HepG2 (cell line): ENCODE measurements around the gene HBE1. TPM values are rescaled to one million over a fixed set of nuclear protein-coding genes. Genes with fewer than 3 reads are reported as not detected.

Source experiments
- ATAC-seq: fragments of 200-7000 bp; cut with Tn5 transposase; 3 replicates; pipeline ENCODE4 v1.9.1; 2020; ENCODE audit warnings: mild to moderate bottlenecking, moderate library complexity
- BruUV-seq: library from RNA; stranded (reverse); fragments of 400-500 nt; replicated peaks from 2 replicates; lab custom pipeline; 2021; lab: Mats Ljungman, UMichigan
- CTCF ChIA-PET: fragments of 300-600 bp; formaldehyde crosslinking; extraction: SDS; loops from one replicate; lab custom pipeline; 2021; ENCODE audit warnings: low total read pairs, inconsistent platforms, low intra/inter-chr PET ratio; lab: Yijun Ruan, JAX
- POLR2A ChIA-PET: fragments of 350-600 bp; sonication (Branson Sonifier 250); formaldehyde crosslinking; loops from one replicate; lab custom pipeline; 2020; ENCODE audit warnings: antibody characterized with exemption, inconsistent platforms; lab: Yijun Ruan, JAX
- DNase-seq: peaks from one replicate; pipeline ENCODE4 v3.0.0-alpha.2; 2015; ENCODE audit warnings: low spot score
- FAIRE-seq: peaks from 3 replicates; lab custom pipeline; 2011; peaks lifted over from hg19 to GRCh38; lab: Jason Lieb, UNC
- H2AFZ ChIP-seq: one replicate; pipeline ENCODE4 v1.6.1; 2011; ENCODE audit warnings: low read length, inconsistent platforms
- H3K27ac ChIP-seq: fragments of 300-600 bp; 3 replicates; pipeline ENCODE4 v1.8.0; 2011; ENCODE audit warnings: mixed run types, mild to moderate bottlenecking, mixed read lengths, low read length, inconsistent platforms; ENCODE audit not compliant: insufficient read depth; ENCODE audit errors: extremely low read length
- H3K27me3 ChIP-seq, 2 experiments: fragments of 200-600 bp in 1 of 2; 2 replicates in 1 of 2; 3 replicates in 1 of 2; pipeline versions ENCODE4 v1.6.0 to v1.8.0; 2011; ENCODE audit warnings: low read length in 2 of 2, mild to moderate bottlenecking in 2 of 2, moderate library complexity in 2 of 2, inconsistent platforms in 1 of 2; ENCODE audit not compliant: insufficient read depth in 2 of 2, control insufficient read depth in 1 of 2
- H3K36me3 ChIP-seq, 2 experiments: fragments of 200-600 bp in 1 of 2; replicated peaks in 1 of 2; 2 replicates in 1 of 2; 3 replicates in 1 of 2; pipeline versions ENCODE4 v1.5.1 to v1.8.0; 2011; ENCODE audit warnings: low read length in 2 of 2, inconsistent platforms in 1 of 2; ENCODE audit not compliant: insufficient read depth in 2 of 2, control insufficient read depth in 1 of 2
- H3K4me1 ChIP-seq: 2 replicates; pipeline ENCODE4 v1.5.1; 2012; ENCODE audit warnings: low read length, inconsistent platforms; ENCODE audit not compliant: insufficient read depth
- H3K4me2 ChIP-seq: 2 replicates; pipeline ENCODE4 v1.6.0; 2011; ENCODE audit warnings: low read depth, low read length, inconsistent platforms
- H3K4me3 ChIP-seq, 3 experiments: fragments of 200-600 bp in 1 of 3; sonication (generic), shearing (Covaris generic) in 1 of 3; replicated peaks in 1 of 3; 2 replicates each; pipeline ENCODE4 v1.5.1; 2011 to 2016; ENCODE audit warnings: low read length in 3 of 3, inconsistent platforms in 2 of 3, low read depth in 2 of 3, mild to moderate bottlenecking in 2 of 3, control low read depth in 1 of 3, mixed read lengths in 1 of 3; ENCODE audit not compliant: insufficient read depth in 1 of 3
- H3K79me2 ChIP-seq: one replicate; pipeline ENCODE4 v1.6.1; 2011; ENCODE audit warnings: low read length, inconsistent platforms; ENCODE audit not compliant: insufficient read depth
- H3K9ac ChIP-seq: 2 replicates; pipeline ENCODE4 v1.6.0; 2011; ENCODE audit warnings: mild to moderate bottlenecking, low read depth, low read length, inconsistent platforms; ENCODE audit not compliant: insufficient read depth
- H3K9me3 ChIP-seq: 2 replicates; pipeline ENCODE4 v1.5.1; 2012; ENCODE audit warnings: mild to moderate bottlenecking, low read length
- H4K20me1 ChIP-seq: 2 replicates; pipeline ENCODE4 v1.6.0; 2011; ENCODE audit warnings: inconsistent platforms, mild to moderate bottlenecking, low read length, moderate library complexity; ENCODE audit not compliant: insufficient read depth
- EEA1 ChIP-seq: sonication (generic); formaldehyde crosslinking; IDR thresholded peaks from 2 replicates; pipeline ENCODE4 v1.5.1; 2020; ENCODE audit warnings: mild to moderate bottlenecking, missing genetic modification reagents, borderline replicate concordance
- FOXK2 ChIP-seq: fragments of 450-650 bp; IDR thresholded peaks from 2 replicates; pipeline ENCODE4 v1.6.1; 2016
- MAFF ChIP-seq: IDR thresholded peaks from 2 replicates; pipeline ENCODE4 v1.6.1; 2011; ENCODE audit warnings: low read depth, low read length, improper control_type of control experiment
- ZBTB3 ChIP-seq: sonication (generic); formaldehyde crosslinking; IDR thresholded peaks from 2 replicates; pipeline ENCODE4 v1.4.0; 2020; ENCODE audit warnings: low read depth, mild to moderate bottlenecking, moderate library complexity, missing genetic modification reagents, borderline replicate concordance
- WGBS: methylation state at CpG from one replicate; pipeline ENCODE4 v1.1.6; 2017; ENCODE audit warnings: low lambda C conversion rate; 5-methylcytosine and 5-hydroxymethylcytosine counted together
- in situ Hi-C: cut with HindIII; loops from 2 replicates; pipeline ENCODE4 v1.10.0; 2017; ENCODE audit warnings: low pct_unique_long_range_greater_than_20kb; ENCODE audit not compliant: extremely low pct_ligation_motif_present
- intact Hi-C: fragments of 100-400 bp; cut with micrococcal nuclease; formaldehyde crosslinking; loops from one replicate; pipeline ENCODE4 v1.10.0; 2022; ENCODE audit not compliant: unreplicated experiment
- polyA plus RNA-seq, 8 experiments: library from polyadenylated mRNA; depleted of rRNA in 3 of 8; stranded (reverse) in 7 of 8; unstranded in 1 of 8; fragments of >200 nt; fragmentation: Illumina TruSeq in 4 of 8; extraction: Trizol in 4 of 8; gene quantifications; 2 replicates each; pipeline versions ENCODE4 v1.2.1 to v1.2.3, GENCODE V29; 2011 to 2016; ENCODE audit warnings: low read depth in 4 of 8, missing spikeins in 1 of 8, mixed read lengths in 1 of 8; ENCODE audit not compliant: insufficient read depth in 1 of 8
- total RNA-seq, 5 experiments: library from RNA; depleted of rRNA; stranded (reverse); fragments of >200 nt; fragmentation: Illumina TruSeq; extraction: Trizol; gene quantifications; 2 replicates each; pipeline ENCODE4 v1.2.3, GENCODE V29; 2016; ENCODE audit warnings: low read depth in 1 of 5
- TF ChIP-seq, protein P1 (sequence below): fragments of 450-650 bp; IDR thresholded peaks from 2 replicates; pipeline ENCODE4 v1.6.1; 2017; ENCODE audit warnings: mild to moderate bottlenecking

HBE1 gene
- total and polyA plus RNA-seq, 2 of the 13 experiments (the other 11 are each of a cell fraction or from before 2014, with no cell fraction given) = 0.24 to 0.35 TPM

DNA sequence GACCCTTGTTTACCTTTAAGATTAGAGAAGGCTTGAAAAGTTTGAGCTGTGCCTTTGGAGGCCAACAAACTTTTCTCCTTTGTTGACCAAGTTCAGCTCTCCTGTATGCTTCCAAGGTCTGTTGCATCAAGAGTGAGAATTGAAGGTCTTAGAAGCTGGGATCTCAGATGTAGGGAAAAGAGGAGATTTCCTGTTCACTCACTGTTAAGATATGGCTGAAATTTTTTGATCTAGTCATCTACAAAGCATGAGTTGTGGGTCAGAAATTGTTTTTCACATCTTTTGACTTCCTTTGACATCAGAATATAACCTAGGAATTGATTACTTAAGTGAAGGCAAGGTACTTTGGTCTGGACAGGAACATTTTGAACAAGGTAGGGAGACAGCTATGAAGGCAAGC lies 20.0 kb upstream of the HBE1 start:
- intact Hi-C loops (no loop called here), in situ Hi-C loops (no loop called here)
- TF ChIP-seq MAFF (no peak), EEA1 (CRISPR knock-in tag) (no peak), ZBTB3 (CRISPR knock-in tag) (no peak), FOXK2 (no peak)
- POLR2A ChIA-PET = no interaction called here
- Histone ChIP-seq H3K27ac (no peak overlapping the region), H3K9me3 (no peaks in the 10 kb centered on the region), H3K4me3 (no peak overlapping the region), H3K9ac (no peak overlapping the region), H3K36me3 (no peaks in the 10 kb centered on the region), H4K20me1 (no peaks in the 10 kb centered on the region), H2AFZ (no peak overlapping the region), H3K4me2 (no peak overlapping the region), H3K27me3 (no peaks in the 10 kb centered on the region), H3K79me2 (no peaks in the 10 kb centered on the region), H3K4me1 (no peaks in the 10 kb centered on the region)
- ATAC-seq = no peak
- DNase-seq = no peak
- CTCF ChIA-PET = interaction anchor here (1.9 kb wide), 1 partner anchor 165 kb away, joined by 6 read pairs; no protein-coding TSS in a partner anchor
- FAIRE-seq = no peak
- no TSS peak for BruUV-seq

DNA sequence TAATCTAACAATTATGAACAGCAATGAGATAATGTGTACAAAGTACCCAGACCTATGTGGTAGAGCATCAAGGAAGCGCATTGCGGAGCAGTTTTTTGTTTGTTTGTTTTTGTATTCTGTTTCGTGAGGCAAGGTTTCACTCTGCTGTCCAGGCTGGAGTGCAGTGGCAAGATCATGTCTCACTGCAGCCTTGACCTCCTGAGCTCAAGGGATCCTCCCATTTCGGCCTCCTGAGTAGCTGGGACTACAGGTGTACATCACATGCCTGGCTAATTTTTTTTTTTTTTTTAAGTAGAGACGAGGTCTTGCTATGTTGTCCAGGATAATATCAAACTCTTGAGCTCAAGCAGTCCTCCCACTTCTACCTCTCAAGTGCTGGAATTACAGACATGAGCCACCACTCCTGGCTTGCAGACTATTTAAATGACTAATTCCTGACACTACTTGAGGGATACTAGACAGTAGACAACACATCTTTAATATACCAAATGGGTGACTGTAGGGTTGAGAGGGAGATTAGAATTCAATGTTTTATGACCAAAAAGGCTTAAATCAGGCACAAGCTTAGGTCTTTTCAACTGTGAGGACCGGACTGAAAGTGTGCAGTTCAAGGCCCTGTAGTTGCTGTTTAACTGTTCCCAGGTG lies 19.3 kb upstream of the HBE1 start:
- no peak overlapping the region for H3K9ac ChIP-seq
- H3K27me3 ChIP-seq = no peaks in the 10 kb centered on the region
- no peaks in the 10 kb centered on the region for H4K20me1 ChIP-seq
- FAIRE-seq (no peak), ATAC-seq (no peak), DNase-seq (no peak)
- intact Hi-C loops = no loop called here
- H3K4me1 ChIP-seq = no peaks in the 10 kb centered on the region
- in situ Hi-C loops = no loop called here
- H3K4me3 ChIP-seq = no peak overlapping the region
- no TSS peak for BruUV-seq
- no peak overlapping the region for H2AFZ ChIP-seq
- H3K79me2 ChIP-seq = no peaks in the 10 kb centered on the region
- WGBS = 0% methylated on average over 6 of the region's 6 CpGs
- no peak overlapping the region for H3K27ac ChIP-seq
- POLR2A ChIA-PET = no interaction called here
- CTCF ChIA-PET = no interaction called here
- no peaks in the 10 kb centered on the region for H3K9me3 ChIP-seq
- no peak overlapping the region for H3K4me2 ChIP-seq
- H3K36me3 ChIP-seq = no peaks in the 10 kb centered on the region
- TF ChIP-seq, protein P1, sequence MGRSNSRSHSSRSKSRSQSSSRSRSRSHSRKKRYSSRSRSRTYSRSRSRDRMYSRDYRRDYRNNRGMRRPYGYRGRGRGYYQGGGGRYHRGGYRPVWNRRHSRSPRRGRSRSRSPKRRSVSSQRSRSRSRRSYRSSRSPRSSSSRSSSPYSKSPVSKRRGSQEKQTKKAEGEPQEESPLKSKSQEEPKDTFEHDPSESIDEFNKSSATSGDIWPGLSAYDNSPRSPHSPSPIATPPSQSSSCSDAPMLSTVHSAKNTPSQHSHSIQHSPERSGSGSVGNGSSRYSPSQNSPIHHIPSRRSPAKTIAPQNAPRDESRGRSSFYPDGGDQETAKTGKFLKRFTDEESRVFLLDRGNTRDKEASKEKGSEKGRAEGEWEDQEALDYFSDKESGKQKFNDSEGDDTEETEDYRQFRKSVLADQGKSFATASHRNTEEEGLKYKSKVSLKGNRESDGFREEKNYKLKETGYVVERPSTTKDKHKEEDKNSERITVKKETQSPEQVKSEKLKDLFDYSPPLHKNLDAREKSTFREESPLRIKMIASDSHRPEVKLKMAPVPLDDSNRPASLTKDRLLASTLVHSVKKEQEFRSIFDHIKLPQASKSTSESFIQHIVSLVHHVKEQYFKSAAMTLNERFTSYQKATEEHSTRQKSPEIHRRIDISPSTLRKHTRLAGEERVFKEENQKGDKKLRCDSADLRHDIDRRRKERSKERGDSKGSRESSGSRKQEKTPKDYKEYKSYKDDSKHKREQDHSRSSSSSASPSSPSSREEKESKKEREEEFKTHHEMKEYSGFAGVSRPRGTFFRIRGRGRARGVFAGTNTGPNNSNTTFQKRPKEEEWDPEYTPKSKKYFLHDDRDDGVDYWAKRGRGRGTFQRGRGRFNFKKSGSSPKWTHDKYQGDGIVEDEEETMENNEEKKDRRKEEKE = no peak
